Lung (tissue), 12 donors: ENCODE data around the gene SLC39A13. TPM values are rescaled to one million over a fixed set of nuclear protein-coding genes. Genes with fewer than 3 reads are reported as not detected.

Experiments
- ATAC-seq: fragments of 200-7000 bp; cut with Tn5 transposase; one replicate; pipeline ENCODE4 v1.9.1; 2020; ENCODE audit warnings: moderate number of reproducible peaks; ENCODE audit not compliant: insufficient read depth, low FRiP score
- DNase-seq, 3 donors: peaks; one replicate each; pipeline ENCODE4 v3.0.0-alpha.2; 2013 to 2017
- H3K27ac ChIP-seq, 2 donors: one replicate each; pipeline ENCODE4 v1.5.1; 2013; ENCODE audit warnings: mild to moderate bottlenecking in 2 of 2, moderate library complexity in 2 of 2, control low read depth in 1 of 2, inconsistent platforms in 1 of 2, low read depth in 1 of 2, low read length in 1 of 2
- H3K27me3 ChIP-seq, 3 donors: one replicate each; pipeline ENCODE4 v1.5.1; 2013; ENCODE audit warnings: low read length in 2 of 3; ENCODE audit not compliant: control insufficient read depth in 3 of 3, insufficient read depth in 3 of 3
- H3K36me3 ChIP-seq, 4 donors: one replicate each; pipeline ENCODE4 v1.5.1; 2013; ENCODE audit warnings: low read length in 4 of 4, mild to moderate bottlenecking in 1 of 4, moderate library complexity in 1 of 4; ENCODE audit not compliant: control insufficient read depth in 4 of 4, insufficient read depth in 4 of 4
- H3K4me1 ChIP-seq, 5 donors: one replicate each; pipeline ENCODE4 v1.5.1; 2013; ENCODE audit warnings: low read length in 5 of 5, mild to moderate bottlenecking in 2 of 5, moderate library complexity in 1 of 5; ENCODE audit not compliant: control insufficient read depth in 5 of 5, insufficient read depth in 5 of 5
- H3K4me3 ChIP-seq: one replicate; pipeline ENCODE4 v1.5.1; 2013; ENCODE audit warnings: mild to moderate bottlenecking, control low read depth, moderate library complexity
- H3K9ac ChIP-seq, 2 donors: one replicate each; pipeline ENCODE4 v1.5.1; 2013; ENCODE audit warnings: low read length in 2 of 2, control low read depth in 1 of 2; ENCODE audit not compliant: insufficient read depth in 1 of 2
- H3K9me3 ChIP-seq, 4 donors: one replicate each; pipeline ENCODE4 v1.5.1; 2013; ENCODE audit warnings: low read length in 3 of 4, mild to moderate bottlenecking in 1 of 4, moderate library complexity in 1 of 4; ENCODE audit not compliant: control insufficient read depth in 4 of 4, insufficient read depth in 3 of 4
- CTCF ChIP-seq: IDR thresholded peaks from 2 replicates; pipeline ENCODE4 v1.5.1; 2012; ENCODE audit warnings: mild to moderate bottlenecking; ENCODE audit errors: control extremely low read depth, extremely low read depth
- WGBS, 2 donors: extraction: QIAGEN DNeasy Blood & Tissue Kit; methylation state at CpG; one replicate each; pipeline ENCODE4 v1.1.7; 2013; 5-methylcytosine and 5-hydroxymethylcytosine counted together
- polyA plus RNA-seq, 2 donors: library from polyadenylated mRNA; stranded (reverse); fragments of 200-250 nt; gene quantifications; one replicate each; pipeline ENCODE4 v1.2.1, GENCODE V29; 2013
- total RNA-seq, 2 donors: library from RNA; depleted of rRNA in 1 of 2; stranded (reverse); fragments of >200 nt in 1 of 2; gene quantifications; one replicate each; pipeline ENCODE4 v1.2.1, GENCODE V29; 2014 to 2021
- donor health status: control.
- donor health status: control.
- donor health status: Bipolar disorder and iron deficiency.
- donor health status: healthy.
- donor health status: DM: yes; HTN: yes; CAD: no.

Gene SLC39A13
- total and polyA plus RNA-seq, 4 donors, result 31.8 to 83.8 (median 74.8) TPM

GRCh38 chr11:47400768-47401279, 7.6 kb upstream of the SLC39A13 start:
- Histone ChIP-seq H3K4me1 (peaks cover 0 to 9% (median 6%) of the 10 kb centered on the region in 5 donors), H3K9me3 (no peaks in the 10 kb centered on the region), H3K4me3 (no peak overlapping the region), H3K36me3 (no peaks in the 10 kb centered on the region), H3K9ac (no peak overlapping the region), H3K27ac (peak overlapping the region; percentile 87 to 90), H3K27me3 (no peaks in the 10 kb centered on the region)
- no peak for ATAC-seq
- no peak for TF ChIP-seq CTCF
- peak in 1 of 3 donors; percentile 33 for DNase-seq
- WGBS, 2 donors, result 20 to 43% methylated on average over 8 of the region's 8 CpGs

DNA sequence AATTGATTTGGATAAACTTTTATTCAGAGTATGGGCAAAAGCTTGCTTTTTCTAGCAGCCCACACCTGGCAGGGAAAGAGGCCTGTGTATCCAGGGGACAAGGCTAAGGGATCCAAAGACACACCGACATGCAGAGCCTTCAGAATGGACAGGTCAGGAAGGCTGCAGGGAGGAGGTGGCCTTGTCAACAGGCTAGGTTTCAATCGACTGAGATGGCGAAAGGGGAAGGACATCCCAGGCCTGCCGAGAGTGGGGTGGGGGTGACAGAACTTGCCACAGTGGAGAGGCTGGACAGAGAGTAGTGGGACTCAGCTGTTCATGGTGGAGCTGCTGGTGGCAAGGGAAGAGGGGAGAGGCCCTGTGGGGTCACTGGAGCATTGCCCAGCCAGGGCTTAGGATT, 5.3 kb upstream of the SLC39A13 start:
- TF ChIP-seq CTCF, result no peak
- no peak overlapping the region for H3K9ac ChIP-seq
- no peaks in the 10 kb centered on the region for H3K9me3 ChIP-seq
- 41 to 72% methylated on average over 4 of the region's 4 CpGs for WGBS, 2 donors
- no peaks in the 10 kb centered on the region for H3K36me3 ChIP-seq
- DNase-seq (no peak), ATAC-seq (no peak)
- H3K4me3 ChIP-seq, result no peak overlapping the region
- H3K4me1 ChIP-seq, result peaks cover 8 to 18% (median 13%) of the 10 kb centered on the region in 5 donors
- no peaks in the 10 kb centered on the region for H3K27me3 ChIP-seq
- no peak overlapping the region for H3K27ac ChIP-seq

DNA sequence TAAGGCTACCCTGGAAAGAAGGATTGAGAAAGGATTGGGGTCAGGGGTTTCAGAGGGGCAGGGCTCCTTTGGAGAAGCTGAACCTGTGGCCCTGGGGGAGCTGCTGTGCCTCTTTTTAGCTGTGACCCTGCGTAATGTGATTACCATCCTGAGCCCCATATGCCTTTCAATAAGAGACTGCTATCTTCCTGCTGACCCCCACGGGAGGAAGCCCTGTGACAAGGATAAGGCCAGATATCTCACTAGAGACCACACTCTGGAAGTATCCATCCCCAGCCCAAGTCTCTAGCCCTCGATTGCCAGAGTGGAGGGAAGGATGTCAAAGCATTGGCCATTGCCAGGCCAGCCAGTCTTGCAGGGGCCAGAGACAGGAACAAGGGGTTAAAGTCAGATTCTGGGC, 4.8 kb upstream of the SLC39A13 start:
- H3K27me3 ChIP-seq, result no peaks in the 10 kb centered on the region
- no peak overlapping the region for H3K27ac ChIP-seq
- H3K9me3 ChIP-seq, result no peaks in the 10 kb centered on the region
- peaks cover 8 to 18% (median 13%) of the 10 kb centered on the region in 5 donors for H3K4me1 ChIP-seq
- no peaks in the 10 kb centered on the region for H3K36me3 ChIP-seq
- ATAC-seq, result no peak
- WGBS, 2 donors, result 82 to 84% methylated on average over 3 of the region's 3 CpGs
- no peak overlapping the region for H3K4me3 ChIP-seq
- no peak for TF ChIP-seq CTCF
- no peak for DNase-seq
- H3K9ac ChIP-seq, result no peak overlapping the region
